ENCODE measurements around the gene NR2F1. TPM values are rescaled to one million over a fixed set of nuclear protein-coding genes. Genes with fewer than 3 reads are reported as not detected.

NR2F1 gene
- total RNA-seq, 1 experiment from 2014 or later: 51.2 TPM

DNA sequence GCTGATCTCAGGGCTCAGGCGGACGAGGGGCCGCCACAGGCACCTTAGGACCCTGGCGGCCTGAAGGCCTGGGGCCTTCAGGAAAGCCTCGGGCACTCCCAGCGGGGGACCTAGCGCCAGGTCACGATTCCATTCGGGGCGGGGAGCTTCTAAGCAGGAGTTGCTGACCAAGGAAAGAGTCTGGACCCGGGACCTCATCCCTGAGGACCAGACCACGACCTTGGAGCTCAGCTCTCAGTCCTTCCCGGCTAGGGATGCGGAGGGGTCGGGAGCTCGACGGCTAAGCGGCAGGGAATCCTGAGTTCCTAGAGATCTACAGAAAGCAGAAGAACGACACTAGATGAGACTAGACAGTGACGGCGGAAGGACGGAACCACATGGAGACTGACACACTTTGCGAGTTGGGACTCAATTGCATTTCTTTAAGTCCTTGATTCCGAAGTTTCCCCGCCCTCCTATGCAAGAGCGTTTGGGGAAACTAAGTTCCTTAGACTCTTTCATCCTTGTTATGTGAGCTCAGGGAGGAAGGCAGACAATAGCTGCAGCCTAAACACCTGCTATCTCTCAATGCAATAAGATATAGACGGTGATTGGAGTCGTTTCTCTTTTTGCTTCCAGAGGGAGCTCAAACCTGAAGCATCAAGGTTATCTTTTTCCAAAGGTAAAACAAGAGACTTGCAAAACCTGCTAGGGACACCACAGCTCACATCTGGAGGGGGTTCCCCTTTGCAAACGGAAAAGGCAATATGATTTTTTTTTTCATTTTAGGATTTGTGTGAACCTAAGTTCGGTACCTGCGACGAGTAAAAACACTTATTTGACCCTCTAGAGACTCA is 11.7 kb upstream of the NR2F1 start:
- intact Hi-C loops (cut with micrococcal nuclease): no loop called here
- Histone ChIP-seq H3K9me2 (ENCODE audit: insufficient read depth) (no peaks in the 10 kb centered on the region), H3K9ac (ENCODE audit: low read length) (no peak overlapping the region), H3K4me2 (ENCODE audit: low read length) (no peak overlapping the region), H3K27me3 (ENCODE audit: insufficient read depth, low read length) (no peaks in the 10 kb centered on the region), H4K20me1 (ENCODE audit: insufficient read depth) (no peaks in the 10 kb centered on the region), H3K36me3 (ENCODE audit: control insufficient read depth in 1 of 2, insufficient read depth in 2 of 2, low read length in 2 of 2) (no peaks in the 10 kb centered on the region), H3K9me3 (ENCODE audit: control insufficient read depth in 1 of 2, insufficient read depth in 1 of 2, low read depth in 1 of 2, low read length in 2 of 2) (no peaks in the 10 kb centered on the region), H3K79me2 (ENCODE audit: insufficient read depth, low read length) (no peaks in the 10 kb centered on the region), H2AFZ (ENCODE audit: low read depth, low read length, poor library complexity, severe bottlenecking) (no peak overlapping the region), H3K4me3 (replicated peaks in 1 of 2; ENCODE audit: low read depth in 1 of 2, low read length in 2 of 2) (no peak overlapping the region), H3K27ac (ENCODE audit: low read depth, low read length) (no peak overlapping the region), H3K4me1 (ENCODE audit: control insufficient read depth in 1 of 2, insufficient read depth in 2 of 2, low read length in 2 of 2) (peaks cover 4 to 26% of the 10 kb centered on the region in 2 experiments; a peak in 2 of 4 replicates)
- RAD21 ChIA-PET (ENCODE audit: low non-redundant PET in 1 of 2, low total read pairs in 2 of 2, uncharacterized antibody in 2 of 2, unreplicated experiment in 2 of 2): no interaction called here
- BruUV-seq (replicated peaks): no TSS peak
- no peak for DNase-seq (ENCODE audit: low read depth, low spot score)
- POLR2A ChIA-PET: no interaction called here
- CTCF ChIA-PET: no interaction called here
- ATAC-seq: no peak
- TF ChIP-seq POLR2A (IDR thresholded peaks at IDR 0.05; ENCODE audit: borderline replicate concordance, extremely low read depth, insufficient read depth, insufficient read length): no peak
- TF ChIP-seq RAD21 (IDR thresholded peaks at IDR 0.05; ENCODE audit: low read depth): no peak
- no peak for TF ChIP-seq YY1 (IDR thresholded peaks at IDR 0.05; ENCODE audit: extremely low read depth, insufficient replicate concordance, low read depth, low read length)
- TF ChIP-seq, protein P1, sequence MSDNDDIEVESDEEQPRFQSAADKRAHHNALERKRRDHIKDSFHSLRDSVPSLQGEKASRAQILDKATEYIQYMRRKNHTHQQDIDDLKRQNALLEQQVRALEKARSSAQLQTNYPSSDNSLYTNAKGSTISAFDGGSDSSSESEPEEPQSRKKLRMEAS (IDR thresholded peaks at IDR 0.05): no peak
- TF ChIP-seq CBX3 (IDR thresholded peaks at IDR 0.05; ENCODE audit: low read depth): no peak
- no peak for TF ChIP-seq FOSL1 (IDR thresholded peaks at IDR 0.05; ENCODE audit: low read depth)
- TF ChIP-seq EGR1 (IDR thresholded peaks at IDR 0.05; ENCODE audit: low read depth): no peak
- no peak for TF ChIP-seq SP1 (IDR thresholded peaks at IDR 0.05; ENCODE audit: low read depth)
- no peak for TF ChIP-seq SIN3A (IDR thresholded peaks at IDR 0.05; ENCODE audit: low read depth)
- no peak for TF ChIP-seq POLR2AphosphoS5 (IDR thresholded peaks at IDR 0.05; ENCODE audit: low read depth, low read length)
- no peak for TF ChIP-seq ZFX (IDR thresholded peaks at IDR 0.05)
- TF ChIP-seq, protein P2, sequence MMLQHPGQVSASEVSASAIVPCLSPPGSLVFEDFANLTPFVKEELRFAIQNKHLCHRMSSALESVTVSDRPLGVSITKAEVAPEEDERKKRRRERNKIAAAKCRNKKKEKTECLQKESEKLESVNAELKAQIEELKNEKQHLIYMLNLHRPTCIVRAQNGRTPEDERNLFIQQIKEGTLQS (IDR thresholded peaks at IDR 0.05): no peak
- TF ChIP-seq ELF1 (IDR thresholded peaks at IDR 0.05; ENCODE audit: borderline replicate concordance, low read depth): no peak
- TF ChIP-seq JUND (IDR thresholded peaks at IDR 0.05): no peak
- TF ChIP-seq, protein P3, sequence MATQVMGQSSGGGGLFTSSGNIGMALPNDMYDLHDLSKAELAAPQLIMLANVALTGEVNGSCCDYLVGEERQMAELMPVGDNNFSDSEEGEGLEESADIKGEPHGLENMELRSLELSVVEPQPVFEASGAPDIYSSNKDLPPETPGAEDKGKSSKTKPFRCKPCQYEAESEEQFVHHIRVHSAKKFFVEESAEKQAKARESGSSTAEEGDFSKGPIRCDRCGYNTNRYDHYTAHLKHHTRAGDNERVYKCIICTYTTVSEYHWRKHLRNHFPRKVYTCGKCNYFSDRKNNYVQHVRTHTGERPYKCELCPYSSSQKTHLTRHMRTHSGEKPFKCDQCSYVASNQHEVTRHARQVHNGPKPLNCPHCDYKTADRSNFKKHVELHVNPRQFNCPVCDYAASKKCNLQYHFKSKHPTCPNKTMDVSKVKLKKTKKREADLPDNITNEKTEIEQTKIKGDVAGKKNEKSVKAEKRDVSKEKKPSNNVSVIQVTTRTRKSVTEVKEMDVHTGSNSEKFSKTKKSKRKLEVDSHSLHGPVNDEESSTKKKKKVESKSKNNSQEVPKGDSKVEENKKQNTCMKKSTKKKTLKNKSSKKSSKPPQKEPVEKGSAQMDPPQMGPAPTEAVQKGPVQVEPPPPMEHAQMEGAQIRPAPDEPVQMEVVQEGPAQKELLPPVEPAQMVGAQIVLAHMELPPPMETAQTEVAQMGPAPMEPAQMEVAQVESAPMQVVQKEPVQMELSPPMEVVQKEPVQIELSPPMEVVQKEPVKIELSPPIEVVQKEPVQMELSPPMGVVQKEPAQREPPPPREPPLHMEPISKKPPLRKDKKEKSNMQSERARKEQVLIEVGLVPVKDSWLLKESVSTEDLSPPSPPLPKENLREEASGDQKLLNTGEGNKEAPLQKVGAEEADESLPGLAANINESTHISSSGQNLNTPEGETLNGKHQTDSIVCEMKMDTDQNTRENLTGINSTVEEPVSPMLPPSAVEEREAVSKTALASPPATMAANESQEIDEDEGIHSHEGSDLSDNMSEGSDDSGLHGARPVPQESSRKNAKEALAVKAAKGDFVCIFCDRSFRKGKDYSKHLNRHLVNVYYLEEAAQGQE (IDR thresholded peaks at IDR 0.05; ENCODE audit: low read depth): no peak
- no peak for TF ChIP-seq ZNF274 (IDR thresholded peaks at IDR 0.05; ENCODE audit: low read depth, low read length)
- TF ChIP-seq, protein P4, sequence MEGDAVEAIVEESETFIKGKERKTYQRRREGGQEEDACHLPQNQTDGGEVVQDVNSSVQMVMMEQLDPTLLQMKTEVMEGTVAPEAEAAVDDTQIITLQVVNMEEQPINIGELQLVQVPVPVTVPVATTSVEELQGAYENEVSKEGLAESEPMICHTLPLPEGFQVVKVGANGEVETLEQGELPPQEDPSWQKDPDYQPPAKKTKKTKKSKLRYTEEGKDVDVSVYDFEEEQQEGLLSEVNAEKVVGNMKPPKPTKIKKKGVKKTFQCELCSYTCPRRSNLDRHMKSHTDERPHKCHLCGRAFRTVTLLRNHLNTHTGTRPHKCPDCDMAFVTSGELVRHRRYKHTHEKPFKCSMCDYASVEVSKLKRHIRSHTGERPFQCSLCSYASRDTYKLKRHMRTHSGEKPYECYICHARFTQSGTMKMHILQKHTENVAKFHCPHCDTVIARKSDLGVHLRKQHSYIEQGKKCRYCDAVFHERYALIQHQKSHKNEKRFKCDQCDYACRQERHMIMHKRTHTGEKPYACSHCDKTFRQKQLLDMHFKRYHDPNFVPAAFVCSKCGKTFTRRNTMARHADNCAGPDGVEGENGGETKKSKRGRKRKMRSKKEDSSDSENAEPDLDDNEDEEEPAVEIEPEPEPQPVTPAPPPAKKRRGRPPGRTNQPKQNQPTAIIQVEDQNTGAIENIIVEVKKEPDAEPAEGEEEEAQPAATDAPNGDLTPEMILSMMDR (IDR thresholded peaks at IDR 0.05 in 2 of 3, conservative IDR thresholded peaks at IDR 0.05 in 1 of 3; ENCODE audit: borderline replicate concordance in 1 of 3, insufficient read depth in 1 of 3, low read depth in 2 of 3, low read length in 2 of 3): no peak
- no peak for TF ChIP-seq CEBPB (IDR thresholded peaks at IDR 0.05; ENCODE audit: low read depth)
- no peak for TF ChIP-seq SRF (IDR thresholded peaks at IDR 0.05; ENCODE audit: low read depth)

Measured in HCT116 (cell line).